GM19351 (cell line): ENCODE data around the gene HMGB1.

Source experiments
- ATAC-seq: cut with Tn5 transposase; IDR thresholded peaks from one replicate; pipeline ENCODE4 v1.9.1; 2021; ENCODE audit warnings: mild to moderate bottlenecking, moderate library complexity; ENCODE audit not compliant: unreplicated experiment

Gene HMGB1

DNA sequence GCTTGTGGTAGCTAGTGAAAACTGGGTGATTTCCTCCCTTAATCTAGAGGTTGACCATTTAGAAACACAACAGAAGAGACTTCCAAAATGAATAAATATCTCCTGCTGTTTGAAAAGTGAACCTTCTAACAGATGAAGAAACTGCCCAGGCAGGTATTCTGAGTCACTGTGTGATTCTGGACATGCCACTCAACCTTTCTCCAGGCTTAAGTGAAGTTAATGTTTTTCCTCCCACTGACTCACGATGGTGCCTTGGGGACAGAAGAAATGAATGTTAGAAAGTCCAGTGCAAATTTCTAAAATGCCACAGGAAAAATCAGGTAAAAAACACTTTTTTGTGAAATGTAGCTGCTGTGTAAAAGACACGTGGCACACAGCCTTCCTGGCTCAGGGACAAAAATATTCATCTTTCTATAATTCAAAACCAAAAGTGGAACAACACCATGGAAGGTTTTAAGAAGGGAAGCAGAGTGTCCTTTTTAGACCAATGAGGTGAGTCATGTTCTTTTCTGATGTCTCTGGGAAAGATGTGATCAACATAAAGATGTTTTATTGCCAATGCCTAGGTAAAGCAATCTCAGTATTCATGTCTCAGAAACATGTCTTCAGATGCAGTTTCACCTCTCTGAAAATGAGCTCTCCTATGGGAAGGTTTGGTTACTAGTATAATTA is 34.3 kb downstream of the HMGB1 start:
- no peak for ATAC-seq

DNA sequence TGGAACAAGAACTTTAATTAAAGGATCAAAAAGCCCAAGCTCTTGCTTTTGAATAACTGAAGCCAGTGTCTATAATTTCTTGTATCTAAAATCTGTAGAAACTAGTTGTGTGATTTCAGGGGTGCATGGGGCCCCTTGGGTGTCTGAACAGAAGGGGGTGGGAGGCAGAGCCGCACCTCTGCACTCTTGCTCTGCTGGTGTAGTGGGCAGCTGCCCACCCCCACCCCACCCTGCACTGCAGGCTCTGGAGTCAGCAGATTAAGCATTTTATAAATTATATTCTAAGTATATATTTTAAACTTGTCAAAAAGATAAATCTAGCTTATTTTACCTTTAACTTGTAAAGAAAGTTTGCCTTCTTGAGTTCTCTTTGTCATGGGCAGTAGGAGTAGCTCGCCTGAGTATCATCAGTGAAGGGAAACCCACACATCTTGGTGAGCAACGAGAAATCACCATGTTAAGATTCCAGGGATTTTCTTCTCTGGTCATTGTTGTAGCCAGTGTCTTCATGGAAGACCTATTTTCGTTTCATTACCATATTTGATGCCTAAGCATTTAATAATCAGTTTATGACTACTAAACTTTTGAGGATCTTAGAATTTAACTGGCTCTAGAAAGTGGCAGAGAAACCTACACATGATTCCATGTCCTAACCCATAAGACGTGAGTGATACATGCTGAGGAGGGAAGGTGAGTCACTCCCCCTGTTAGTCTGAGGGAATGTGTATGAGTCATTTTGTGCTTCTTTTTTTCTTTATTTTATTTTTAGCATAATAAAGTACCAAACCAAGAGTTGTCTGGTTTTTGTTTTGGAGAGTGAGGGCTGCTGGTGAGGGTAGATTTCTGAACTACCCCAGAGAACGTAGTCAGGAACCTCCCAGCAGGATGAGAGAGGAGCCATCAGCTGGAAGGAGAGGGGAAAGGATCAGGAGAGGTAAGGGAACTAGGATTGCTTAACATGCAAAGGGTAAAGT is 35.7 kb downstream of the HMGB1 start:
- ATAC-seq = peak; percentile 77

DNA sequence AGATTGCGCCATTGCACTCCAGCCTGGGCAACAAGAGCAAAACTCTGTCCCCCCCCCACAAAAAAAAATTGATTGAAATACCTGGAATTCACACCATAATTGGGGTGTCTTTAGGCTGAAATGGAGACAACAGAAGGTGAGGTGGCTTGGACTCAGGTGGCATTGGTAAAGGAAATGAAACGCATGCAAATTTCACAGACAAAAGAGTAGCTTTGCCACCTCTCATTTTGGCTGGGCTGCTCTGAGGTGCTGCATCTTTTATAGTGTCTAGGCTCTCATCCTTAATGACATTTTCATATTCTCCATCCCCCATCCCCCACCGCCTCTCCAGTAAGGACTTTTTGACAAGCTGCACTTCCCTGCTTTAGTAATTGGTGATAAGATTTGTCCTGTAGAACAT is 36.5 kb downstream of the HMGB1 start:
- no peak for ATAC-seq

- no peak for ATAC-seq
These were observed 41.8 kb downstream of the HMGB1 start for GRCh38 chr13:30423891-30424290.

DNA sequence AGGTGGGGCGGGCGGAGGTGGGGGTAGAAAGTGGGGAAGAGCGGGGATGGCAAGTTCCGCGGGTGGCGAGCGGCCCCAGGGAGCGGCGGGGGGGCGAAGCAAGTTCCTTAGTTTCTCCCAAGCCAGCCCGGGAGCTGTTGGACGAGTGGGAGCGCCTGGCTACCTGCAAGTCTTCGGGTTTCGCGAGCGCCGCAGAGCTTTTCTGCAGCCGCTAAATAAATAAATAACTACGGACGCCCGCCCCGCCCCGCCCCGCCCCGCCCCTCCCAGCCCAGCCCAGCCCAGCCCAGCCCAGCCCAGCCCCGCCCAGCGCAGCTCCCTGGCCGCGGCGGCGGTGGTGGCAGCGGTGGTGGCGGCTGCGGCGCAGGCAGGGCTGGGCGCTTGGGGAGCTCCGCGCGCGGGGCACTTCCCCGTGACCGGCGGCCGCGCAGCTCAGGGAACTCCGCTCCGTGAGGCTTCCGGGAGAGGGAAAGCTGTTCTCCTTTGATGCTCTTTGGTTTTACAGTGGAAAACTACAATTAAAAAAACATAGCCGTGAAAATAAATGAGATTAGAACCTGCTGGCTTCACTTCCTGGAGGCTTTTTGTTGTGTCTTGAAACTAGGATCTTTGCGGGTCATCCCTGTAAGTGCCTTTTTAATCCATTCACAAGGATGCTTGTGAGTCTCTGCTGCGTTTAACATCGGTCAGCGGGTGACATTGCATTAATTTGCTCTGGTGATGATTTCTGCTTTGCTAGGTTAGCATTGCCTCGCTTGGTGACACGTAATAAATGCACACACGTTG is 43.5 kb downstream of the HMGB1 start, which contains the start of gene UBE2L5:
UBE2L5 (plus strand) TSS at position 440 of the 786 bp plus-strand sequence. CDS start 5,498 bp downstream, outside the sequence.
- ATAC-seq = peak; percentile 80

DNA sequence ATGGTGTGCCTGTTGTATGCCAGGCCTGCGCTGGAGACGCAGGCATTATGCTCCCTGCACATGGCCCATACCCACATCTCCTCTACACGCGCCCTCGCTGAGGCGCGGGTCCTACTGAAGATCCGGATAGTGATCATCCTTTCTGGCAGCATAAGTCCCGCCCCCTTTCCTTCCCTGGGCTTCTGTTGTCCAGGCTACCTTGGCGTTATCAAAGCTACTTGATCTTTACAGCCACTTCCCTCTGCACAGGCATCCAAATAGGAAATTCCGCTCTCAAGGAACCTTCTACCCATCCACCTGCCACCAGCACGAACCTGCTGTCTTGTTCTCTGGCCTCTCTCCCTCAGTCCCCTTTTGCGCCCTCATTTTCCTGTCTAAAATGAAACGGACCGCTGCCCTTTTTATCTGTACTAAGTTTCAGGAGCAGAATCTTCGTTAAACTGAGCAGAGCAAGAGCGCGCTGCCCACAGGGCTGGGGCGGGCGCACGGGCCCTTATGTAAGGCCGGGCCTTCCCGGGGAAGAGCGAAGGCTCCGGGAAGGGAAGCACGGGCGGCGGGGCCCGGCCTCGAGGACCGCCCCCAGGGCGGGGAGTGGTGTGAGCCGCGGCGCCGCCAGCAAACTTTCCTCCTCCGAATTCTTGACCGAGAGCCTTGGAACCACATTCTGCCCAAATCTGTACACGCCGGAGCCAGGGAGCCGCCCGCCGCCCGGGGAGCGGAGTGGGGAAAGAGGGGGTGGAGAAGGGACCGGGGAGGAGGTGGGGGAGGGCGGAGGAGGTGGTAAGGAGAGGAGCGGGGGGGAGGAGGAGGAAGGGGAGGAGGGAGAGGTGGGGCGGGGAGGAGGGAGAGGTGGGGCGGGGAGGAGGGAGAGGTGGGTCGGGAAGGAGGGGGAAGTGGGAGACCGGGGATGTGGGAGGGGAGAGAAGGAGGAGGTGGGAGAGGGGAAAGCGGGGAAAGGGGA is 44.4 kb downstream of the HMGB1 start:
- ATAC-seq = peak; percentile 36

GRCh38 chr13:30418717-30419459 is 46.8 kb downstream of the HMGB1 start:
- no peak for ATAC-seq

GRCh38 chr13:30418075-30418716 is 47.5 kb downstream of the HMGB1 start:
- ATAC-seq = no peak

- ATAC-seq = no peak
These were observed 49.3 kb downstream of the HMGB1 start for GRCh38 chr13:30416471-30416870.

GRCh38 chr13:30415430-30416030 is 50.2 kb downstream of the HMGB1 start:
- peak; percentile 82 for ATAC-seq

DNA sequence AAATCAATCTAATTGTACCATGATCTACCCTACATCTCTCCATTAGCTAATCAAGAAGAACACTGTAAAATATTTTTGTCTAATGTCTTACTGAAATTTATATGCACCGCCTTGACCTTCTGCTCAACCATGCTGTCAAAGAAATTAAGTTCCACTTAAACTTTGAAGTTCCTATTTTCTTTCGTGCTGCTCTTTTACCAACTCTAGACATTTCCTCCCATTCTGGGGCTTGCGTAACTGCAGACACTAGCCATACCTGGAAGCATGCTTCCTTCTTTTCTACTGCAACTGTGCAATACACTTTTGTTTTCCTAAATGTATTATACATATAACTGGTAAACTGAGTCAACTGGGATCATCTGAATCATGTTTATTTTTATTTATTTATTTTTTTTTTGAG is 51.9 kb downstream of the HMGB1 start:
- ATAC-seq = no peak

DNA sequence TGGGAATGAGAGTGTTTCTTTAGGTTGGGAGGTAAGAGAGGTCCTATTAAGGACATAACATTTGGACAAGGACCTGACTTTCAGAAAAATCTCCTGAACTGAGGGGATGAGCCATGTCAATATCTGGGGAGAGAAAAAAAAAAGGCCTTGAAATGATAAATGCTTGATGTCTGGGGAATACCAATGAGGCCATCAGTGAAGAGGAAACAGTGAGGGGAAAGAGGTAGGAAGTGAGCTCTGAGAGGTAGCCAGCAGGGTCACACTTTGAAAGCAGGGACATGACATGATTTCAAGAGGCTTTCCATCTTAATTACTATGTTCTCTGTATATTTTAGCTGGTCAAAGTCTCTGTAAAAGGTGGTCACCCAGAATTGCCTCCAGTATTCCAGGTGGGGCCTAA is 53.4 kb downstream of the HMGB1 start:
- no peak for ATAC-seq

GRCh38 chr13:30410705-30411125 is 55.0 kb downstream of the HMGB1 start:
- no peak for ATAC-seq

GRCh38 chr13:30409886-30410704 is 55.6 kb downstream of the HMGB1 start:
- no peak for ATAC-seq

GRCh38 chr13:30408319-30409101 is 57.2 kb downstream of the HMGB1 start:
- ATAC-seq = peak; percentile 93

- ATAC-seq = no peak
These were observed 58.8 kb downstream of the HMGB1 start for GRCh38 chr13:30406779-30407416.
